ENCODE measurements around the gene RFTN2.

The RFTN2 gene

DNA sequence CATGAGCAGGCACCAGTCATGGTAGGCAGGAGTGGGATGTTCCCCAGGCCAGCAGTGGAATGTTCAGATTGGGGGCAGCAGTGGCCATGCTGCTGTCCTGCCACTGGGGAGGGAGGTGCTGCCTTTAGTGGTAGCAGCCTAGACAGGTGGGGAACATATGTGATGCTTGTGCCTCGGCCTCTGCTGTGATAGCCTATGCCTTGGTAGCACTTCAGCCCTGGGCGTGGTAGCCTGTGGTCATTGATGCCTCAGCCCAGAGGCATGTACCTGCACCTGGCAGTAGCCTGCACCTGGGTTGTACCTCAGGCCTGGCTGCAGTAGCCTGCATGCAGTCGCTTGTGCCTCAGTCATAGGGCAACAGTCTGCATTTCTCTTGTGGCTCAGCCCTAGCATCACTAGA, 7.1 kb downstream of the RFTN2 start:
- H4K20me1 ChIP-seq (ENCODE audit: insufficient read depth, low read length): no peaks in the 10 kb centered on the region
- H3K4me2 ChIP-seq (ENCODE audit: low read depth, low read length): no peak overlapping the region
- DNase-seq: no peak
- TF ChIP-seq, protein P1, sequence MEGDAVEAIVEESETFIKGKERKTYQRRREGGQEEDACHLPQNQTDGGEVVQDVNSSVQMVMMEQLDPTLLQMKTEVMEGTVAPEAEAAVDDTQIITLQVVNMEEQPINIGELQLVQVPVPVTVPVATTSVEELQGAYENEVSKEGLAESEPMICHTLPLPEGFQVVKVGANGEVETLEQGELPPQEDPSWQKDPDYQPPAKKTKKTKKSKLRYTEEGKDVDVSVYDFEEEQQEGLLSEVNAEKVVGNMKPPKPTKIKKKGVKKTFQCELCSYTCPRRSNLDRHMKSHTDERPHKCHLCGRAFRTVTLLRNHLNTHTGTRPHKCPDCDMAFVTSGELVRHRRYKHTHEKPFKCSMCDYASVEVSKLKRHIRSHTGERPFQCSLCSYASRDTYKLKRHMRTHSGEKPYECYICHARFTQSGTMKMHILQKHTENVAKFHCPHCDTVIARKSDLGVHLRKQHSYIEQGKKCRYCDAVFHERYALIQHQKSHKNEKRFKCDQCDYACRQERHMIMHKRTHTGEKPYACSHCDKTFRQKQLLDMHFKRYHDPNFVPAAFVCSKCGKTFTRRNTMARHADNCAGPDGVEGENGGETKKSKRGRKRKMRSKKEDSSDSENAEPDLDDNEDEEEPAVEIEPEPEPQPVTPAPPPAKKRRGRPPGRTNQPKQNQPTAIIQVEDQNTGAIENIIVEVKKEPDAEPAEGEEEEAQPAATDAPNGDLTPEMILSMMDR (IDR thresholded peaks at IDR 0.05; ENCODE audit: low read length): no peak
- TF ChIP-seq EZH2phosphoT487 (IDR thresholded peaks at IDR 0.05; ENCODE audit: low read length) (no peak), EZH2 (optimal IDR thresholded peaks at IDR 0.05; ENCODE audit: low read depth, low read length) (no peak)
- H3K27ac ChIP-seq (ENCODE audit: low read length): no peak overlapping the region
- no peaks in the 10 kb centered on the region for H3K9me2 ChIP-seq (replicated peaks; ENCODE audit: insufficient read depth, low read length)
- H3K36me3 ChIP-seq (replicated peaks; ENCODE audit: insufficient read depth, low read length): no peaks in the 10 kb centered on the region
- peaks cover 10% of the 10 kb centered on the region for H3K4me1 ChIP-seq (ENCODE audit: low read length)
- H3K4me3 ChIP-seq (ENCODE audit: low read length): no peak overlapping the region
- no peaks in the 10 kb centered on the region for H3K9me3 ChIP-seq (replicated peaks; ENCODE audit: insufficient read depth, low read length)
- H3K27me3 ChIP-seq (replicated peaks; ENCODE audit: insufficient read depth, low read length): no peaks in the 10 kb centered on the region
- H3K9ac ChIP-seq (ENCODE audit: low read length): no peak overlapping the region
- no peak overlapping the region for H2AFZ ChIP-seq (ENCODE audit: low read length)
- no peaks in the 10 kb centered on the region for H3K79me2 ChIP-seq (ENCODE audit: low read length)
- no peaks in the 10 kb centered on the region for H3F3A ChIP-seq (ENCODE audit: insufficient read depth, low read length)

DNA sequence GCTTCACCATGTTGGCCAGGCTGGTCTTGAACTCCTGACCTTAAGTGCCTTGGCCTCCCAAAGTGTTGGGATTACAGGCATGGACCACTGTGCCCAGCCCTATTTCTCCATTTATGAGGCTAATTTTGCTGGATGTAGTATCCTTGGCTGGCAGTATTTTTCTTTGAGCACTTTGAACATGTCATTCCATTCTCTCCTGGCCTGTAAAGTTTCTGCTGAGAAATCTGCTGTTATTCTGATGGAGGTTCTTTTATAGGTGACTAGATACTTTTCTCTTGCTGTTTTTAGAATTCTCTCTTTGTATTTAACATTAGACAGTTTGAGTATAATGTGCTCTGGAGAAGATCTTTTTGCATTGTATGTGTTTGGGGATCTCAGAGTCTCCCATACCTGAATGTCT, 9.1 kb downstream of the RFTN2 start:
- H3K4me2 ChIP-seq (ENCODE audit: low read depth, low read length): no peak overlapping the region
- H3K36me3 ChIP-seq (replicated peaks; ENCODE audit: insufficient read depth, low read length): no peaks in the 10 kb centered on the region

DNA sequence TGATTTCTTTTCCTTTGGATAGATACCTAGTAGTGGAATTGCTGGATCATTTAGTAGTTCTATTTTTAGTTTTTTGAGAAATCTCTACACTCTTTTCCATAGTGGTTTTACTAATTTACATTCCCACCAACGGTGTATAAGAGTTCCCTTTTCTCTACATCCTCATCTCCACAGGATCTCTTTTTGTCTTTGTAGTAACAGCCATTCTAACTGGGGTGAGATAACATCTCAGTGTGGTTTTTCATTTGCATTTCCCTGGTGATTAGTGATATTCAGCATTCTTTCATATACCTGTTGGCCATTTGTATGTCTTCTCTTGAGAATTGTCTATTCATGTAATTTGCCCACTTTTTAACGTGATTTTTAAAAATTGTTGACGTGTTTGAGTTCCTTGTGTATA, 13.8 kb downstream of the RFTN2 start:
- Histone ChIP-seq H3K4me3 (ENCODE audit: low read length) (no peak overlapping the region), H3K36me3 (replicated peaks; ENCODE audit: insufficient read depth, low read length) (no peaks in the 10 kb centered on the region), H3K27ac (ENCODE audit: low read length) (no peak overlapping the region), H3K9me3 (replicated peaks; ENCODE audit: insufficient read depth, low read length) (no peaks in the 10 kb centered on the region), H3K79me2 (ENCODE audit: low read length) (no peaks in the 10 kb centered on the region), H3K4me2 (ENCODE audit: low read depth, low read length) (no peak overlapping the region), H3K27me3 (replicated peaks; ENCODE audit: insufficient read depth, low read length) (no peaks in the 10 kb centered on the region), H4K20me1 (ENCODE audit: insufficient read depth, low read length) (no peaks in the 10 kb centered on the region), H2AFZ (ENCODE audit: low read length) (no peak overlapping the region), H3K9me2 (replicated peaks; ENCODE audit: insufficient read depth, low read length) (no peaks in the 10 kb centered on the region), H3K4me1 (ENCODE audit: low read length) (no peaks in the 10 kb centered on the region), H3F3A (ENCODE audit: insufficient read depth, low read length) (no peaks in the 10 kb centered on the region), H3K9ac (ENCODE audit: low read length) (no peak overlapping the region)
- DNase-seq: no peak
- TF ChIP-seq EZH2phosphoT487 (IDR thresholded peaks at IDR 0.05; ENCODE audit: low read length) (no peak), EZH2 (optimal IDR thresholded peaks at IDR 0.05; ENCODE audit: low read depth, low read length) (no peak)
- TF ChIP-seq, protein P1 (IDR thresholded peaks at IDR 0.05; ENCODE audit: low read length): no peak

More for the DNA sequence above, 9.1 kb downstream of the RFTN2 start:
- no peaks in the 10 kb centered on the region for H3K9me3 ChIP-seq (replicated peaks; ENCODE audit: insufficient read depth, low read length)
- no peaks in the 10 kb centered on the region for H3F3A ChIP-seq (ENCODE audit: insufficient read depth, low read length)
- H3K9me2 ChIP-seq (replicated peaks; ENCODE audit: insufficient read depth, low read length): no peaks in the 10 kb centered on the region
- H3K4me3 ChIP-seq (ENCODE audit: low read length): no peak overlapping the region
- H3K79me2 ChIP-seq (ENCODE audit: low read length): no peaks in the 10 kb centered on the region
- H3K27me3 ChIP-seq (replicated peaks; ENCODE audit: insufficient read depth, low read length): no peaks in the 10 kb centered on the region
- no peaks in the 10 kb centered on the region for H4K20me1 ChIP-seq (ENCODE audit: insufficient read depth, low read length)
- H2AFZ ChIP-seq (ENCODE audit: low read length): no peak overlapping the region
- no peak overlapping the region for H3K27ac ChIP-seq (ENCODE audit: low read length)
- DNase-seq: no peak
- H3K4me1 ChIP-seq (ENCODE audit: low read length): peaks cover 10% of the 10 kb centered on the region
- H3K9ac ChIP-seq (ENCODE audit: low read length): no peak overlapping the region
- TF ChIP-seq EZH2 (optimal IDR thresholded peaks at IDR 0.05; ENCODE audit: low read depth, low read length): no peak
- no peak for TF ChIP-seq EZH2phosphoT487 (IDR thresholded peaks at IDR 0.05; ENCODE audit: low read length)
- TF ChIP-seq, protein P1 (IDR thresholded peaks at IDR 0.05; ENCODE audit: low read length): no peak
